H1 (cell line): ENCODE measurements around the gene TNNC1. TPM values are rescaled to one million over a fixed set of nuclear protein-coding genes. Genes with fewer than 3 reads are reported as not detected.

Experiments
- CTCF ChIA-PET: fragments of 300-600 bp; sonication (Branson Sonifier 250); formaldehyde crosslinking; loops from one replicate; lab custom pipeline; 2021; ENCODE audit not compliant: partially characterized antibody; lab: Charles Lee
- POLR2A ChIA-PET: fragments of 300-600 bp; sonication (Branson Sonifier 250); formaldehyde crosslinking; loops from one replicate; lab custom pipeline; 2021; ENCODE audit warnings: inconsistent platforms; ENCODE audit not compliant: partially characterized antibody; lab: Charles Lee
- DNase-seq, 2 experiments: peaks; one replicate each; pipeline versions ENCODE4 v3.0.0 to v3.0.0-alpha.2; 2010 to 2022; ENCODE audit warnings: low spot score in 2 of 2, low read depth in 1 of 2, mixed read lengths in 1 of 2
- FAIRE-seq: peaks from 2 replicates; lab custom pipeline; 2011; peaks lifted over from hg19 to GRCh38; lab: Jason Lieb, UNC
- H2AFZ ChIP-seq: 2 replicates; pipeline ENCODE4 v1.8.1; 2012; ENCODE audit warnings: low read length, inconsistent platforms
- H2AK5ac ChIP-seq: 2 replicates; pipeline ENCODE4 v1.6.1; 2013; ENCODE audit warnings: low read depth, low read length
- H2BK120ac ChIP-seq: replicated peaks from 2 replicates; pipeline ENCODE3; 2013; ENCODE audit warnings: low read depth, low read length, inconsistent platforms
- H2BK12ac ChIP-seq: 2 replicates; pipeline ENCODE4 v1.6.1; 2013; ENCODE audit warnings: low read depth, low read length
- H2BK15ac ChIP-seq: 2 replicates; pipeline ENCODE4 v1.6.1; 2013; ENCODE audit warnings: low read length
- H2BK20ac ChIP-seq: 2 replicates; pipeline ENCODE4 v1.6.1; 2013; ENCODE audit warnings: low read length
- H2BK5ac ChIP-seq: 2 replicates; pipeline ENCODE4 v1.6.1; 2013; ENCODE audit warnings: low read depth, low read length
- H3K14ac ChIP-seq: 2 replicates; pipeline ENCODE4 v1.6.1; 2013; ENCODE audit warnings: inconsistent platforms; ENCODE audit not compliant: insufficient read length
- H3K18ac ChIP-seq: 2 replicates; pipeline ENCODE4 v1.6.1; 2013; ENCODE audit warnings: low read length; ENCODE audit errors: extremely low read depth
- H3K23ac ChIP-seq: 2 replicates; pipeline ENCODE4 v1.6.1; 2013; ENCODE audit warnings: inconsistent platforms; ENCODE audit not compliant: insufficient read length
- H3K23me2 ChIP-seq: 2 replicates; pipeline ENCODE4 v1.6.1; 2013; ENCODE audit warnings: low read depth, low read length
- H3K27ac ChIP-seq: 2 replicates; pipeline ENCODE4 v1.6.1; 2011; ENCODE audit warnings: low read depth, low read length, inconsistent platforms
- H3K27me3 ChIP-seq, 4 experiments: replicated peaks in 1 of 4; 1 replicate in 1 of 4; 2 replicates in 3 of 4; pipeline versions ENCODE4 v1.6.1 to v1.8.1; 2011 to 2013; ENCODE audit warnings: low read length in 3 of 4, mild to moderate bottlenecking in 3 of 4, inconsistent platforms in 2 of 4, mixed read lengths in 2 of 4, moderate library complexity in 1 of 4; ENCODE audit not compliant: control insufficient read depth in 3 of 4, insufficient read depth in 3 of 4; ENCODE audit errors: extremely low read depth in 1 of 4
- H3K36me3 ChIP-seq, 4 experiments: 2 replicates each; pipeline versions ENCODE4 v1.6.1 to v1.8.1; 2011 to 2013; ENCODE audit warnings: mild to moderate bottlenecking in 4 of 4, low read length in 3 of 4, moderate library complexity in 2 of 4, control low read depth in 1 of 4, inconsistent platforms in 1 of 4; ENCODE audit not compliant: insufficient read depth in 4 of 4, control insufficient read depth in 2 of 4
- H3K4ac ChIP-seq: replicated peaks from 2 replicates; pipeline ENCODE3; 2013; ENCODE audit warnings: low read length, low read depth, mixed read lengths, inconsistent platforms; ENCODE audit not compliant: insufficient read length
- H3K4me1 ChIP-seq, 4 experiments: replicated peaks in 1 of 4; 1 replicate in 1 of 4; 2 replicates in 3 of 4; pipeline versions ENCODE4 v1.6.1 to v1.8.1; 2011 to 2013; ENCODE audit warnings: low read length in 3 of 4, inconsistent platforms in 2 of 4, mixed read lengths in 1 of 4; ENCODE audit not compliant: insufficient read depth in 4 of 4, control insufficient read depth in 3 of 4
- H3K4me2 ChIP-seq, 2 experiments: 2 replicates each; pipeline versions ENCODE4 v1.6.1 to v1.8.1; 2011 to 2013; ENCODE audit warnings: low read depth in 2 of 2, low read length in 2 of 2, control low read depth in 1 of 2, inconsistent platforms in 1 of 2, mild to moderate bottlenecking in 1 of 2; ENCODE audit not compliant: insufficient read depth in 1 of 2
- H3K4me3 ChIP-seq, 4 experiments: fragments of 200-600, 300-600 bp in 1 of 4; sonication (generic), shearing (Covaris generic), sonication (Bioruptor Twin) in 1 of 4; 2 replicates each; pipeline versions ENCODE4 v1.5.1 to v1.8.1; 2011 to 2016; ENCODE audit warnings: low read length in 4 of 4, low read depth in 3 of 4, control low read depth in 2 of 4, inconsistent platforms in 2 of 4, mild to moderate bottlenecking in 2 of 4, mixed read lengths in 1 of 4, moderate library complexity in 1 of 4; ENCODE audit not compliant: insufficient read depth in 2 of 4; ENCODE audit errors: extremely low read depth in 1 of 4
- H3K56ac ChIP-seq: replicated peaks from 2 replicates; pipeline ENCODE3; 2013; ENCODE audit warnings: low read depth, mild to moderate bottlenecking, mixed read lengths, low read length, inconsistent platforms; ENCODE audit not compliant: insufficient read length
- H3K79me1 ChIP-seq: 2 replicates; pipeline ENCODE4 v1.6.1; 2013; ENCODE audit warnings: low read depth, low read length, control low read depth
- H3K79me2 ChIP-seq, 2 experiments: 2 replicates each; pipeline versions ENCODE4 v1.6.1 to v1.8.1; 2012 to 2013; ENCODE audit warnings: low read length in 2 of 2, mild to moderate bottlenecking in 2 of 2, inconsistent platforms in 1 of 2; ENCODE audit not compliant: insufficient read depth in 2 of 2, control insufficient read depth in 1 of 2
- H3K9ac ChIP-seq, 4 experiments: replicated peaks in 1 of 4; 1 replicate in 1 of 4; 2 replicates in 3 of 4; pipeline versions ENCODE4 v1.6.1 to v1.8.1; 2011 to 2013; ENCODE audit warnings: low read depth in 3 of 4, low read length in 3 of 4, control low read depth in 2 of 4, mild to moderate bottlenecking in 2 of 4, moderate library complexity in 2 of 4, inconsistent platforms in 1 of 4; ENCODE audit errors: extremely low read depth in 1 of 4
- H3K9me3 ChIP-seq, 2 experiments: 2 replicates each; pipeline versions ENCODE4 v1.6.1 to v1.8.1; 2012 to 2013; ENCODE audit warnings: mild to moderate bottlenecking in 2 of 2, moderate library complexity in 2 of 2, control low read depth in 1 of 2, inconsistent platforms in 1 of 2, low read depth in 1 of 2, low read length in 1 of 2, mixed read lengths in 1 of 2; ENCODE audit not compliant: insufficient read depth in 2 of 2
- H4K20me1 ChIP-seq, 2 experiments: replicated peaks in 1 of 2; 2 replicates each; pipeline versions ENCODE3 to v1.8.1; 2011 to 2013; ENCODE audit warnings: inconsistent platforms in 2 of 2, low read length in 2 of 2, mild to moderate bottlenecking in 1 of 2; ENCODE audit not compliant: insufficient read depth in 2 of 2, control insufficient read depth in 1 of 2
- H4K5ac ChIP-seq: 2 replicates; pipeline ENCODE4 v1.6.1; 2013; ENCODE audit warnings: low read length, low read depth, mixed read lengths, inconsistent platforms; ENCODE audit not compliant: insufficient read length
- H4K8ac ChIP-seq: 2 replicates; pipeline ENCODE4 v1.8.0; 2013; ENCODE audit warnings: mild to moderate bottlenecking, moderate library complexity, low read length, inconsistent platforms; ENCODE audit not compliant: insufficient read depth; ENCODE audit errors: extremely low read depth
- H4K91ac ChIP-seq: replicated peaks from 2 replicates; pipeline ENCODE3; 2013; ENCODE audit warnings: low read length, mixed read lengths, inconsistent platforms; ENCODE audit not compliant: insufficient read length
- NRF1 ChIP-seq: IDR thresholded peaks from 2 replicates; pipeline ENCODE4 v1.6.1; 2011; ENCODE audit warnings: mild to moderate bottlenecking, low read depth, low read length, improper control_type of control experiment
- POLR2AphosphoS5 ChIP-seq: IDR thresholded peaks from 2 replicates; pipeline ENCODE4 v1.6.1; 2011; ENCODE audit warnings: low read depth, low read length
- SAP30 ChIP-seq: fragments of 300-600 bp; sonication (generic); IDR thresholded peaks from 2 replicates; pipeline ENCODE4 v1.7.1; 2012; ENCODE audit warnings: low read length, moderate library complexity, mild to moderate bottlenecking, inconsistent platforms; ENCODE audit not compliant: insufficient read depth, insufficient replicate concordance
- SP1 ChIP-seq: IDR thresholded peaks from 2 replicates; pipeline ENCODE4 v1.6.1; 2011; ENCODE audit warnings: low read depth, low read length
- WGBS, 2 experiments: shearing (Covaris generic) in 1 of 2; methylation state at CpG; one replicate each; pipeline versions ENCODE4 v1.1.6 to v1.1.7; 2013 to 2015; ENCODE audit warnings: low lambda C conversion rate in 2 of 2, mixed read lengths in 2 of 2, inconsistent platforms in 1 of 2, low coverage in 1 of 2, missing lambda C conversion rate in 1 of 2; ENCODE audit not compliant: insufficient replicate concordance in 2 of 2, insufficient coverage in 1 of 2, insufficient read length in 1 of 2; ENCODE audit errors: extremely low coverage in 1 of 2, missing lambda C conversion rate in 1 of 2; 5-methylcytosine and 5-hydroxymethylcytosine counted together
- polyA plus RNA-seq, 7 experiments: library from polyadenylated mRNA; depleted of rRNA in 3 of 7; stranded (reverse) in 5 of 7; unstranded in 2 of 7; fragments of >200 nt in 5 of 7; fragments of 200-250 nt in 2 of 7; gene quantifications; 1 replicate in 5 of 7; 2 replicates in 1 of 7; 4 replicates in 1 of 7; pipeline versions ENCODE4 v1.2.1 to v1.2.3, GENCODE V29; 2011 to 2013; ENCODE audit warnings: missing spikeins in 2 of 7, mixed read lengths in 2 of 7
- total RNA-seq: library from RNA; stranded (reverse); fragmentation: NEBNext Ultra II Directional; extraction: Animal tissue kit (Norgen Biotek cat#: 25700); gene quantifications from 2 replicates; pipeline ENCODE4 v1.2.1, GENCODE V29; 2021

Gene TNNC1
- total and polyA plus RNA-seq, 2 of the 8 experiments (the other 6 are each of a cell fraction or from before 2014, with no cell fraction given) = 5.8 to 16.4 TPM

DNA sequence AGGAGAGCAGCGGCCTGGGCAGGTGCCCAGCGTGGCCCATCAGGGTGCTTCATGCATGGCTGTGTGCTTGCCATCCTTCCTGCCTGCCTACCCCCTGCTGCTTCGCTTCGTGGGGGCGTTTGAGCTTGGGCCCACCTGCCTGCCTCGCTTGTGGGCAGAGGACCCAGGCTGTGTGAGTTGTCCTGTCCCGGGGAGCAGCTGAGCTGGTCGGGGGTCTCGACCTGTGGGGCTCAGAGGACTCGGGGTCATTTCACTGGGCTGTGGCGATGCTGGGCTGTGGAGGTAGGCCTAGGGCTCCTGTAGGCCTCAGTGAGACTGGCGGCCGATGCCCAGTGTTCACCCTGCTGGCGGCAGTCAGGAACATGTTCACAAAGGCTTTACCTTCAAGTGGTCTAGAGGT is 29.2 kb upstream of the TNNC1 start:
- no peak for FAIRE-seq
- POLR2A ChIA-PET = interaction anchor here (0.9 to 2.1 kb wide), 4 partner anchors 9 to 36 kb away, joined by 3 to 6 read pairs (median 4); partner anchors contain the start of gene STAB1
- no peak overlapping the region for H3K9ac ChIP-seq
- no peaks in the 10 kb centered on the region for H3K79me2 ChIP-seq
- H3K4me3 ChIP-seq = no peak overlapping the region
- H4K8ac ChIP-seq = no peak overlapping the region; the same call in 1 of the 2 replicates
- no peaks in the 10 kb centered on the region for H3K23me2 ChIP-seq
- 87% methylated on average over 14 of the region's 14 CpGs; no CpG with 5 or more reads in 1 of the 2 experiments for WGBS, 2 experiments
- H2BK12ac ChIP-seq = no peak overlapping the region
- no peak overlapping the region for H3K18ac ChIP-seq
- no peak overlapping the region for H4K91ac ChIP-seq
- no peak overlapping the region for H3K23ac ChIP-seq
- TF ChIP-seq SP1 = no peak
- no peak for TF ChIP-seq NRF1
- peak; percentile 67; the same call in 1 of the 2 replicates for TF ChIP-seq POLR2AphosphoS5
- TF ChIP-seq SAP30 = no peak
- H3K36me3 ChIP-seq = peaks cover 25 to 57% (median 39%) of the 10 kb centered on the region in 4 experiments
- H3K9me3 ChIP-seq = no peaks in the 10 kb centered on the region
- DNase-seq = no peak
- no peaks in the 10 kb centered on the region for H3K4me1 ChIP-seq
- no peak overlapping the region for H3K4me2 ChIP-seq
- no peaks in the 10 kb centered on the region for H3K27me3 ChIP-seq
- no peak overlapping the region for H2BK20ac ChIP-seq
- H2AK5ac ChIP-seq = no peak overlapping the region
- CTCF ChIA-PET = interaction anchor here (0.8 to 3.1 kb wide), 17 partner anchors 11 to 129 kb away, joined by 3 to 28 read pairs (median 4); partner anchors contain the start of gene TNNC1
- H4K5ac ChIP-seq = no peak overlapping the region
- no peak overlapping the region for H2AFZ ChIP-seq
- H3K56ac ChIP-seq = no peak overlapping the region
- H3K27ac ChIP-seq = no peak overlapping the region
- no peak overlapping the region for H2BK120ac ChIP-seq
- no peak overlapping the region for H3K14ac ChIP-seq
- no peak overlapping the region for H2BK5ac ChIP-seq
- peaks cover 0 to 18% of the 10 kb centered on the region in 2 experiments for H4K20me1 ChIP-seq
- H2BK15ac ChIP-seq = no peak overlapping the region
- peaks cover 2% of the 10 kb centered on the region; the same call in 1 of the 2 replicates for H3K79me1 ChIP-seq
- no peak overlapping the region for H3K4ac ChIP-seq
